GM19397 (cell line): ENCODE results near the gene KCNIP3.

Experiments used
- ATAC-seq: cut with Tn5 transposase; IDR thresholded peaks from one replicate; pipeline ENCODE4 v1.9.1; 2021; ENCODE audit warnings: mild to moderate bottlenecking, moderate library complexity; ENCODE audit not compliant: unreplicated experiment

The KCNIP3 gene

DNA sequence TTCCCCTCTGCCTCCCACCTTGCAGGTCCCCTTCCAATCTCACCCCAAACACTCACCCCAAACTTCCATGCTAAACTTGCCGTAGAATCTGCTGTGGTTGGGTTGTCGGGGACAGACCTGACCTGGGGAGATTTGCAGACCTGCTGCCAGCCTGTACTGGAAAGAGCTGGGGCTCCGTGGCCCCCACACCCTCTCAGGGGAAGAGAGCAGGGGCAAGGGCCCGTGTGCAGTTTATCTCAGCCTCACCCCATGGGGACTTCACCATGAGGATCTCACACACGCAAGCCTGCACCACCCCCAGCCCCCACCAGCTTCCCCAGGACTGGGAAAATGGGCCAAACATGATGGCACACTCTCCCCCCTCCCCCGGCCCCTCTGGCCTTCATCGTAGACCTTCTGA lies 30.7 kb downstream of the KCNIP3 start:
- no peak for ATAC-seq

DNA sequence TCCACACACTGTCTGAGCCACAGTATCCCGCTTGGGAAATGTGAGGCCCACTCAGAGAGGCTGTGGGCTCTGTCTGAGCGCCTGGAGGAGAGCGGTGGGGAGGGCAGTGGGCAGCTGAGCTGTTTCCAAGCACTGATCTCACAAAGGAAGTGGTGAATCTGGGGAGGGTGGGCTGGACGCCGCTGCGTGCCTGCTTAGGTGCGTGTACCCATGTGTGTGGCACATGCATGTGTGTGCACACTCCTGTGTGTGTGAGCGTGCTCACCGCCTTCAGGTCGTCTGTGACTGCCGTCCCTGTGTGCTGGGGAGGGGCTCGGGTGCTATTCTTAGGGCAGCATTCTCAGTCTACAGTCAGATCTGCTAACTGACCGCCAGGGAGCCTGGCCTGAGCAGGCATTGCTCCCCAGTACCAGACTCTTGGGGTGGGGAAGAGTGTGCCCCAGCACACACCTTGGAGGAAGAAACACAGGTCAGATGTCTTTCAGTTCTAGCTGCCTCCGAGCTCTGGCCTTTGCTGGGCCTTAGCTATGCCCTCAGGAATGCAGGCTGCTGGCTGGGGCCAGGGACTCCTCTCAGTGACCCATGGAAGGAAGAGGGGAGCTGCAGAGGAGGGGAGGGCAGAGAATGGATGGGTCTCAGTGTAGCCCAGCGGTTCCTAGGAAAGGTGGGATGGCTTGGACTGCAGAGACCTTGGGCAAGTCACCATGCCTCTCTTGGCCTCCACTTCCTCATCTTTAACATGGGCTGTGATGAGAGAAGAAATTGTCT lies 31.4 kb downstream of the KCNIP3 start:
- no peak for ATAC-seq

DNA sequence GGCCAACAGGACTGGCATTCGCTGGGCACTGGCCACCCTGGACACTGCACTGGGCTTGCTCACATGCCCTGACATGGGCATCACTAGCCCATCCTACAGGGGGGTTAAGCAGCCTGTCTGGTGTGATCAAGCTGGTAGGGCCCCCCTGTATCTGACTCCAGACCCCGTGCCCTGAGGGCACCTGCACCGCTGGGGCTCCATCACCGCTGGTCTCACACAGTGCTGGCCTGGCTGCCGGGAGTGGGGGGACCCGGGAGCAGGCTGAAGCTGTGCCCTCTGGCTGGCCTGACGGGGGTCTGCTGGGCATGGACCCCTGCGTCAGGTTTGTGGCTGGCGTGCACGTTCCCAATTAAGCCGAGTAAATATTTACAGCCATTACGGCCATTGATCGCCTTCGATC lies 32.3 kb downstream of the KCNIP3 start:
- no peak for ATAC-seq

DNA sequence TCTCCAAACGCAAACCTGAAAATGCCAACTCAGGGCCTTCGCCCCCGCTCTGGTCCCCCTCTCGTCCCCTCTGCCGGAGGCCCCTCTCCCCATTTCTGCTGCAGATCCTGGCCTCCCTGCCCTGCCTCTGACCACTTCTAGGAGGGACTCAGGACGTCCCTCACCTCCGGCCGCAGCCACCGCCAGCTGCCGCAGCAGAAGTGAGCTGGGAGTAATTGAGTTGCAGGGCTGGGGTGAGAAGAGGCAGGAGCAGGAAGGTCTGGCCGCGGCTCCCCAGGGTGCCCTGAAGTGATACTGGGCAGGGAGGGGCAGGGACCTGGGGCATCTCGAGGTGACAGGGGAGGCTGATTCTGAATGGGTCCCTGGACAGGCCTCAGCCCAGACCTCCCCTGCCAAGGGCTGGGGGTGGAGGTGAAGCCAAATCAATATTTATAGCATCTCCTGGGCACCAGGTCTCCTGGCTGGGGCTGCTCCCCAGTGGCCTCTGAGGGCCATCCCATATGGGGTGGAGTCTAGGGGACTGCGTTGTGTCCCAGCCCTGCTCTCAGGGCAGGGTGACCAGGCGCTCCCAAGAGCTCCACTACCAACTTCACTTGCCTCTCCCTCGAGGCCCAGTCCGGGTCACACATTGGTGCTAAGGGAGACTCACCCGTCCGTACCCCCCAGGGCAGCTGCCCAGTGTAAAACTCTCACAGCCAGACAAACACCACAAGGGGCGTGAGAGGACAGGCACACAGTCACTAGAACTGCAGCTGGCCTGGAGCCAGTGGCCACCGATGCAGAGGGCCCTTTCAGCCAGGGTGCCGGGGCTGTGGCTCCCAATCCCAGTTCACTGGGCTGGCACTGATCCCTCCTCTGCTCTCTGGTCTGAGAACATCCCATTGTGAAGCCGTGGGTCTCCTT lies 33.0 kb downstream of the KCNIP3 start:
- ATAC-seq: no peak

DNA sequence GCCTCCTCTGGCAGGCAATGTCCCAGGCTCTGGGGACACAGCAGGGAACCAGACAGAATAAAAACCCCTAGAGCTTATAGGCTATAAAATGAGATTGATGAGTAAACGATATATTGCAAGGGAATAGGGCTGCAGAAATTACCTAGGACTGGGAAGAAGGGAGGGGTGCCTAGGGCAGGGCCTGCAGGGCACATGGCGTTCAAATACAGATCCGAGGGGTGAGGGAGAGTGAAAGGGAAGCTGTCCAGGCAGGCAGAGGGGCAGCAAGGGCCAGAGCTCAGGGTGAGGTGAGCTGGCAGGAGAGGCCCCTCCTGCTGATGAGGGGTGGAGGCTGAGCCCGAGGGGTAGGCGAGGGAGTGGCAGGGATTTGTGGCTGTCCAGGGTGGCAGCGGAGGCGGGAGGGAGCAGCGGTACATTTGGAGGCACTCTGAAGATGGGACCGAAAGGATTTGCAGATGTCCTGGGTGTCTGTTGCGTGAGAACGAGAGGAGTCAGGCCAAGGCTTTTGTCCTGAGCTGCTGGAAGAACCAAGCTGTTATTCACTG lies 33.7 kb downstream of the KCNIP3 start:
- ATAC-seq: no peak

GRCh38 chr2:95331606-95332005 lies 34.5 kb downstream of the KCNIP3 start:
- no peak for ATAC-seq

- ATAC-seq: no peak
These were observed 34.9 kb downstream of the KCNIP3 start for GRCh38 chr2:95332036-95332435.

GRCh38 chr2:95333056-95333455 lies 35.9 kb downstream of the KCNIP3 start:
- ATAC-seq: no peak

GRCh38 chr2:95333888-95334338 lies 36.8 kb downstream of the KCNIP3 start:
- ATAC-seq: no peak

- ATAC-seq: no peak
These were observed 37.9 kb downstream of the KCNIP3 start for GRCh38 chr2:95334916-95335641.

DNA sequence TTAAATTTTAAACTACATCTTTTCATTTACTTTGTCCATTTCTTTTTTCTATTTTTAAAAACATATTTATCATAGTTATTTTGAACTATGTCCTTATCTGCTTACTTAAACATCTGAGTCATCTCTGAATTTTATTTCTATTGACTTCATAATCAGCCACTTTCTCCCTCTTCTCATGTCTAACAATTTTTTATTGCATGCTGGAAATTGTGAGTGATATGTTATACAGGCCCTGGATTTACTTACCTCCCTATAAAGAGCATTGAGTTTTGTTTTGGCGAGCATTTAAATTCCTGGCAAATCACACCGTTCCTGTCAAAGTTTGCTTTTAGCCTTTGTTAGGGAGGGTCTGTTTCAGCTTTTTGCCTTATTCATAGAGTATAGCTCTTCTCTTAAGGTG lies 39.3 kb downstream of the KCNIP3 start:
- no peak for ATAC-seq

- no peak for ATAC-seq
These were observed 40.7 kb downstream of the KCNIP3 start for GRCh38 chr2:95337829-95338228.

DNA sequence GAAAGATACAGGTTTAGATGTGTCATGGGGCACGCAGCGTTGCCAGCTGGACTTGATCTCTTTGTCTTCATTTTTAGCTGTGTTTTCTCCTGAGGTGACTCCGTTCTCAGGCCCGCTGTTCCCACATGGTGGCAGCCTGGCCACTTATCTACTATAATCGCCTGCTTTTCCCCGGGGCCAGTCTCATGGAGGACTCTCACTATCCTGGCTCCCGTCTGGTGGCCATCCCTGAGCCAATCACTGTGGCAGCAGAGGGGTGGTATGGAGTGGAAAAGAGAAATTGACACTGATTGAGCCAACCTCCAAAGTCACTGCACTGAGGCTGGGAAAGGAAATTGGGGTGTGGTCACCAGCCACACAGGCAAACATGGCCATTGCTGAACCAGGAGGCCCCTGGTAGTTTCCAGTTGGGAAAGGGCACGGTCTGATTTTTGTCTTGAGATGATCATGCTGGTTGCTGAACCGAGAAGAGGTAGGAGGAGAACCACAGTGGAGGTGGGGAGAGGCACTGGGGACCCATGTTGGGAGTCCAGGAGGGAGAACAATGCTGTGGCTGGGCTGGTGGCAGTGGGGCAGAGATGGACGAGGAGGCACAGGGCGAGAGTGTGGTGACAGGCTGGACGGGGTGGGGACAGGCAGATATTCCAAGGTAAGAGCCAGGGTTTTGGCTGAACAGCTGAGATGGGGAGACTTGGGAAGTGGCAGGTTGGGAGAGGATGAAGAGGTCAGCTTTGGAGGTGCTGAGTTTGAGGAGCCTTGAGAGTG lies 45.6 kb downstream of the KCNIP3 start:
- ATAC-seq: no peak

DNA sequence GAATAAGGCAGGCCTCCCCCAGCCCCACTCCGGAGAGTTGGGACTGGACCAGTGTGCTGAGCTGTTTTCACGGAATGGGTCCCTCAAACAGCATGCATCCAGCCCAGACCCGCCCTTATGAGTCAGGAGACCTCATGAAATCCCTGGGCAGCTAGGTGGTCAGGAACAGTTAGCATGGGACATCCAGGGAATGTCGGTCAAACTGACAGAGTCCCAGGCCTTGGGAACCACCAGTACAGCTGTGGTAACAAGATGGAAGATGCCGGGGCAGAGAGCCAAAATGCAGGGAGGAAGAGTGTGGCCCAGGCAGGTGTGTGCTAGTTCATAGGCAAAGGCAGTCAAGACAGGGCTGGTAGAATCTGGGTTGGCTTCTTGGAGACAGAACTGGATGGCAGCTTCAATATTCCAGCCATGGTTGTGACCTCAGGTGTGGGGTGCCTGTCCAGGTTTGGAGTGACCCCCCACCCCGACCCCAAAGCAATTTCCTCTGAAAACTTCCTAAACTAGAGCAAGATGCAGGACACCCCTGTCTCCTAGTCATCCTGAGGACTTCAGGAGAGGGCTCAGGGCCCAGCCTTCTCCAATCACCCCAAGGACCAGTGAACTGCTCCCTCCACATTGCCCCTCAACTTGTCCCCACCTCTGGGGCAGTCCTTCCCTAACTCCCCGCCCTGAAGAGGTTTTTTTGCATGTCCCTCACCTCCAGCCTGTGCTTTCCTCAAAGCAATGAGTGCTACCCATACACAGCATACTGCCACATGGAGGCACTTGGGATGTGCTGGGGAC lies 46.5 kb downstream of the KCNIP3 start:
- ATAC-seq: no peak

- ATAC-seq: no peak
These were observed 47.1 kb downstream of the KCNIP3 start for GRCh38 chr2:95344215-95344583.

- ATAC-seq: no peak
These were observed 47.5 kb downstream of the KCNIP3 start for GRCh38 chr2:95344656-95345055.

- no peak for ATAC-seq
These were observed 48.0 kb downstream of the KCNIP3 start for GRCh38 chr2:95345081-95345562.

DNA sequence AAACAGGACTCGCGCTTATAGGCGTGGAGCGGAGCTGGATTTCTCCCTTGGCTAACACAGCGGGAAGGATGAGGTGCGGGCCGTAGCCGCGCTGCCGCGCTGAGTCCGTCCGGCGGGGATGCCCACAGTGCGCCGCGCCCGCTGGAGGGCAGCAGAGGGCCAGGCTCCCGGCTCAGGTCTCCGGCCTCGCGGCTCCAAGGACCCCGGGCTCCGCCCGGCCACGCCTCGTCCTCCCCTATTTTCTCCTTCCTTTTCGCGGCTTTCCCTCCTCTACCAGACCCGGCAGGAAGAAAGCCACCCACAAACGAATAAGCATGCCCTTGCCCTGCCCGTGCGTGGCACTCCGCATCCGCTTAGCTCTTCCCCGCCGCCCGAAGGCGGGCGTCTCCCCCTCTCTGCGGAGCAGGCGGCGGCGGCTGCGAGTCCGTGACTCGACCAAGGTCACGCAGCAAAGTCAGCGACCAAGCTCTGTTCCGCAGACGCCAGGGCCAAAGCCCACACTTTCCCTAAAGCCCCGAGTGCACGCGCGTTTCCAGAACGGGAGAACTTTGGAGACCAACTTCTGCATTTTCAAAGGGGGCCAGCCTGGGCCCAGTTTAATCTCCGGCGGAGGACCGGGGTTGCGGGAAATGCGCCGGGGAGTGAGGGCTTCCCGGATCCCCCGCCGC lies 48.5 kb downstream of the KCNIP3 start:
- peak; percentile 76 for ATAC-seq

DNA sequence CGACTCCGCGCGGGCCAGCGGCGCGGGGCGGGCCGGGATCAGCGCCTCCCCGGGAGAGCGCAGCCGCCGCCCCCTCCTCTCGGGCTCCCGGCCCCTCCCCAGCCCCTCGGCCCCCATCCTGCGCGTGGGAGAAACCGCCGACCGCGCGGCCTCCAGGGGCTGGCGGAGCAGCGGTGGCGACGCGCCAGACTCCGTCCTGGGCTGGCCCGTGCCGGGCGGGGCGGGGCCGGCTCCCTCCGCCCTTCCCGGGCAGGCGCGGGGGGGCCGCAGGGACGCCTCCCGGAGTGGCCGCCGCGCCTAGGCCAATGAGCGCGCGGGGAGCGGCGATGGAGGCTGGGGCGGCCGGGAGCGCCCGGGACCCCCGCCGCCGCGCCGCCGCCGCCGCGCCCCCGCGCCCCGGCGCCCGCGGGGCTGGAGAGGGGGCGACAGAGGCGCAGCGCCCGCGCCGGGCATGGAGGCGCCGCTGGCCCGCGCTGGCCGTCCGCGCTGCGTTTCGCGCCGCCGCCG lies 49.1 kb downstream of the KCNIP3 start:
- ATAC-seq: no peak
